GM19240 (cell line): Measurements from ENCODE around the gene SLPI.

Experiments
- DNase-seq: peaks from one replicate; pipeline ENCODE4 v3.0.0; 2011; ENCODE audit warnings: low spot score; ENCODE audit not compliant: insufficient read length

The SLPI gene

DNA sequence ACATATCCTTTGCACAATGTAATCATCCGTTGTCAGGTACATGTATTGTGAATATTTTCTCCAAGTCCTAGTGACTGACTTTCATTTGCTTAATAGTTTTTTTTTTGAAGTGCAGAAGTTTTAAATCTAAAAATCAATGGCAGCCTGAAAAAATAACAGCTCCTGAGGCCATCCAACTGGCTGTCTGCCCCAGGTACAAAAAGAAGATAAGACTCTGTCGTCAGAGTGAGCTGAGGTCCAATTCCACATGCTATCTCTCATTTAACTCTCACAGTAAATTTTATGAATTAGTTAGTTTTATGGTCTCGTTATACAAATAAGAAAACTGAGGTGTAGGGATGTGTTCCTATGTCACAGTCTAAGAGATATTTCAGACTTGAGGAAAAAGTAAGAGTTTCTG lies 21.0 kb upstream of the SLPI start:
- no peak for DNase-seq

DNA sequence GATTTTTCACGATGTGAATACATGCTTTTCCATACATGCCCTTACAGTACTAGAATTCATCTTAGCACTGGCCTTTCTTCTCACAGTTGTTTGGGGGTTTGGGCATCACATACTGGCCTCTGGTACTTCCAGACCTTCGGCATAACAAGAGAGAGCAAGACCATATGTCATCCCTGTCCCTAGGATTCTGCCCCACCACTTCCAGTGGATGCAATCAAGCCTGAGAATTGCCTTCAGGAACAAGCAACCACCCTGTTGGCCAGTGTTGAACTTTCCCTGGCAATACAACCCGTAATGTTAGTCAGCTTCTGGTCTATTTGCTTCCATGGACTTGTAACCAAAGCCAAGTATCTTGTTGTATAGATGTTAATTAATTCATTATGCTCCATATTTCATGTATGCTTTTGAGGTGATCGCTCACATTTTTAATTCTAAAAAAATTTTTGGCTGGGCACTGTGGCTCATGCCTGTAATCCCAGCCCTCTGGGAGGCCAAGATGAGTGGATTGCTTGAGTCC lies 15.4 kb upstream of the SLPI start:
- DNase-seq, result no peak

DNA sequence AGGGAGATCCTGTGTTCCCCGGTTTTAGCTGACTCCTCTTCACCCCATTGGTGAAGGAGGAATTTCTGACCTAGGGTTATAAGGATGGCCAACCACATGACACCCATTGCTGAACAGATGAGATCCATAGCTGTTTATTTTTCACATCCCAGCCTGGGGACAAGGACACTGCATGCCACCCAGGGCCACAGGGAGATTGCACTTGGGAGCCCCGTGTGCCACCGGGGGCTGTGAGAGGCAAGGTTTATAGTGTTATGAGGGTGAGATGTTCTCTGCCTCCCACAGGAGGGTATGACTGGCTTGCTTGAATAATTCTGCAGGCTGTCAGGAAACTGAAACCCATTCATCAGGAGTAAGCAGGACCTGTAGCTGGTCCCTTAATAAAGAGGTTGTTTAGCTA lies 14.7 kb upstream of the SLPI start:
- no peak for DNase-seq

DNA sequence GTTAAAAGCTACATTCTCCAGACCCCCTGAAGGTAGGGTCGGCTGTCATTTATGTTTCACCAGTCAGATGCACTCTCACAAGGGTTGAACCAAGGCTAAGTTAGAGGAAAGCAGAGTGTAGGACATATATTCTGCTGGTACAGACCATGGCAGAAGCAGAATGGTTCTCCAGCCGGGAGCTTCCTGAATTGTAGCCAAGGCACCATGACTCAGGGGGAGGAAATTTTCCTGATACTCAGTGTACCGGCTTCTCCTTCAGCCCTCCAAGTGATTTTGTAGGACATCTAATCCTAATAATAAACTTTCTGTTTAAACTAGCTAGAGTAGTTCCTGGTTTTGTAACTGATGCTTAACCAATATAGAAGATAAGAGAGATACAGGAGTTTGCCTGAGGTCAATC lies 14.2 kb upstream of the SLPI start:
- no peak for DNase-seq

DNA sequence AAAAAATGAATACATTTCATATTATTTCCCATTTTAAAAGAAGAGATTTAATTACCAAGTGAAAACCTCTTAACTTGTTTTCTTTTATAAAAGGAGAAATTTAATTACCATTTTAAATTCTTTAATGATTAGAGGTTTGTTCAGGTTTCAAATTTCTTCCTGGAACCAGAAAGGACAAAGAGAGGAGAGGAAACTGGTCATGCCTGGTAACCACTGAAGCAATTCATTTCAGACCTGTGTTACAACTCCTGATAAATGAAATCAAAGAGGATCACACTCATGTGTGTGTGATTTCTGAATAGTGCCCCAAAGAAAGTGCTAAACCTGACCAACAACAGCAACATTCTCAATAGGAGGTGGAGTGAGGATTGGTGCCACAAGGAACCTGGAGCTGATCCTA lies 12.6 kb upstream of the SLPI start:
- DNase-seq, result no peak

DNA sequence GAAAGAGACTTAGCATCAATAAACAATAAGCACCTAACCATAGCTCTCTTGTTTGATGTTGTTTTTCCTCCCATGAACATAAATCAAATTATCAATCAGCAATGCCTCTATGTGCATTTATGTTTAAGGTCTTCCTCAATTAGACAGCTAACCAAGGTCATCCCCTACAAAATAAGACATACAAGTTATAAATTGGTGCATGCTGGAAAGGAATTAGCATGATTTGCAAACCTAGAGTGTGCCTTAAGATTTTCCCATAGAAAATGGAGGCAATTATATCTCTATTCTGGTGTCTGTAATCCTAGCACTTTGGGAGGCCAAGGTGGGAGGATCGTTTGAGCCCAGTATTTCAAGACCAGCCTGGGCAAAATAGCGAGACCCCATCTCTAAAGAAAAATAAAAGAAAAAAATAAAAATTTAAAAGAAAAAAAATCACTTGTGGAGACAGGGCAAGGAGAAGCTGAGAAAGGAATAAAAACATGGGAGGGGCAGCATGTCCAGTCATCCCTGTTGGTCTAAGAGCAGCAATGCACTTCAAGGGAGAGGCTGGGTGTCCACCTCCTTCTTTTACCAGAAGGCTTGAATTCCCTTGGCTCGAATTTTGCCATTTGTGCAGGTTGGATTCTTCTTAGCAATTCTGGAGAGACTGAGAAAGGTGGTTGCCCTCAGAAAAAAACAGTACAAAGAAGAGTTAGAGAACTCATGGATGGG lies 9.3 kb upstream of the SLPI start:
- no peak for DNase-seq

DNA sequence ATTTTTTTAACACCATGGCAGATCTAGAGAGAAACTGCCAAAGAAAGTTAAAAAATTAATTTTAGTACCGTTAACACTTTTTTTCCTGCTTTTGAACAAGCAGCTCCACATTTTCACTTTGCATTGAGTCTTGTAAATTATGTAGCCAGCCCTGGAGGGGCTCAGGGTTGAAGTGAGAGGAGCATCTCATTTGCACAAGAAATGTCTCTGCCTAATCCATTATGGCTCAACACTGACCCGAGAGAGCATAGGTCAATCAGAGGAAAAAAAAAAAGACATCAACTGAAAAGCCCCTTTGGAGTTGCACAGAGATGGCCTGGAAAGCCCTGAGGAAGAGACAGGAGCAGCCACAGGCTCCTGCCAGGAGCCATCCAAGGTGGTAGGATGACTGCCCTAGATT lies 4.3 kb upstream of the SLPI start:
- no peak for DNase-seq

DNA sequence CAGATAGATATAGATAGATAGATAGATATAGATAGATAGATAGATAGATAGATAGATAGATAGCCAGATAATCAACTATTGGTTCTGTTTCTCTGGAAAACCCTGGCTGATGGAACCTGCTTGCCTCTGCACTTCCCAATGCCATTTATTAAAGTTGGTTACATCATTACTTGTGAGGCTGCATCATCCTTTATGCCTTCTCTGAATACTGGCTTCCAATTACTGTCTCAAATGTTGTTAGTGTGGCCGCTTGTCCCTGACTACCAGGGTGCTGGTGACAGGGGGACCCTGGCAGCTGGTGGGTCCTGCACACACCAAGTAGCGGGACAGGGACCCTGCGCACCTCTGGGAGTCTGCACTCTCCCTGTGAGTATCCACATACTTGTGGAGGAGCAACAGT lies 3.9 kb upstream of the SLPI start:
- no peak for DNase-seq

DNA sequence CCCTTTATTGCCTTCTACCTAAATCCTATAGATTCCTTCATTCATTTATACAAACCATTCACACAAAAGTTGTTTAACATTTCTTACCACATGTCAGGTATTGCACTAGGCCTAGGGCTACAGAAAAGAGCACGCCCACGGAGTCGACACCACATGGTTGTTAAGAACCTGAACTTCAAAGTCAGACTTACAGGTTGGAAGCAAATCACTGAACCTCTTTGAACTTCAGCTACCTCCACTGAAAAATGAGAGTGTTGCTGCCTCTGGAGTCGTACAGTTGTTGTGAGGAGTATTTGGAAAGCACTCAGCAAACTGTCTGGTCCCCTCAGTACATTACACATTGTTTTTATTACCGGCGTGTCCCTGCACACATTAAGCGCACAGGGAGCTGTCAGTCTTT lies 3.3 kb upstream of the SLPI start:
- no peak for DNase-seq

DNA sequence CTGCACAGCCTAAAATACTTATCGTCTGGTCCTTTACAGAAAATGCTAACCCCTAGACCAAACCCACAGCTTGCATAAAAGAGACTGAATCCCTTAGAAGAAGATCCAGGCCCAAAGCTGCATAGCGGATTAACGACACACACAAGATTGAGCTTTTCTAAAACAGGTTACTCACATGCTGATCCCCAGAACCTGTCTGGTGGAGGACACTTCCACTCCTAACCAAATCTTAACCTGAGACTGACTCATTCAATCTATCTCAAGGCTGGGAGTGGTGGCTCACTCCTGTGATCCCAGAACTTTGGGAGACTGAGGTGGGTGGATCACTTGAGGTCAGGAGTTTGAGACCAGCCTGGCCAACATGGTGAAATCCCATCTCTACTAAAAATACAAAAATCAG lies 2.8 kb upstream of the SLPI start:
- no peak for DNase-seq

DNA sequence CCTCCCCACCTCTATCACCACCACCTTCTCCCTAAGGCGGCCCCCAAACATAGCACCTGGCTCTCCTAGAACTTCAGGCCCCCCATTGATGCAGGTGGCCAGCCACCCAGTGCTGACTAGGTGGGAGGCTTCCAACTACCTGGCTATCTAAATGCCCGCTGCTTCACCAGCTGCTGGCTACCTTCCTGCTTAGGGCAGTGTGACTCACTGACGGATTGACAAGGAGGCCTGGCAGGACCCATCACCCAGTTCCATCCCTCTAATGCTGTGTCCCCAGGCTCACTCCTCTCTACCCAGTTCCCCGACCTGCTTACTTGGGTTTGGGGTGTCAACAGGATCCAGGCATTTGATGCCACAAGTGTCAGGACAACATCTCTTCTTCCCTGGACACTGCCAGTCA lies 1.1 kb downstream of the SLPI start:
- DNase-seq, result no peak

DNA sequence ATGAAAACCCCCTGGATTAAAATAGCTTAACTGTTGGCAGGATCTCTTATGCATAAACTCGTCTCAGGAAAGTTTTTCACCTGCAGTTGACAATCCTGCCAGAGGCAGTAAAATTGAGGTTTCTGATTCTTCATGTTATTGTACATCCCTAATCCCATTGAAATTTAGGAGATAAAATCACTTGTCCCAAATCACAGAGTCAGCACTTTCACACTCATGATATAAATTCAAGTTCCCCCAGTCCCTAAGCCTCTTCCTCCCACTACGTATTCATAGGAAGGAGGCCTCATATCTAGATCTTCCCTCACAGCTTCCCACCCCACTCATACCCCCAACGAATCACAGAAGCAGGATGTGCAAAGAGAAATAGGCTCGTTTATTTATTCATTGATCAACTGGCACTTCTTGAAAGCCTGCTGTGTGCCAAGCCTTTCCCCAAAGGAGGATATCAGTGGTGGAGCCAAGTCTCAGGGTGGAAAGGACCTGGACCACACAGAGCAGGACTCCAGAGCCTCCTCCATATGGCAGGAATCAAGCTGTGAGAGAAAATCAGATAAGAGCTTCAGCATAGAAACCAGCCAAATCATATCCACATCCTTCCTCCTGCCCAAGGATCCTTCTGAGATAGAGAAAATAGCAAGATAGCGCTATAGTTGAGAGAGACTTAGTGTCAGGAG lies 2.3 kb downstream of the SLPI start:
- no peak for DNase-seq

DNA sequence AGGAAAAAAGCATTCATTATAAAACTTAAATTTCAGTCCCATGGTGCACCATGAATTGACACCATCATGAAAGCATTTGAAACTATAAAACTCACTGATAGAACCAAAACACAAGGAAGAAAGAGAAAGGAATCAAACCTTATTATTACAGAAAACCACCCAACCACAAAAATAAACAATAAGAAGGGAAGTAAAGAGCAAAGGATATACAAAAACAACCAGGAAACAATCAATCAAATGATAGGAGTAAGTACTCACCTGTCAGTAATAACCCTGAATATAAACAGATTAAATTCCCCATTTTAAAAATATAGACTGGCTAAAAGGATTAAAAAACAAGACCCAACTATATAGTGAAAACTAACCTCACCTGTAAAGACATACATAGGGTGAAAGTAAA lies 5.8 kb downstream of the SLPI start:
- no peak for DNase-seq

DNA sequence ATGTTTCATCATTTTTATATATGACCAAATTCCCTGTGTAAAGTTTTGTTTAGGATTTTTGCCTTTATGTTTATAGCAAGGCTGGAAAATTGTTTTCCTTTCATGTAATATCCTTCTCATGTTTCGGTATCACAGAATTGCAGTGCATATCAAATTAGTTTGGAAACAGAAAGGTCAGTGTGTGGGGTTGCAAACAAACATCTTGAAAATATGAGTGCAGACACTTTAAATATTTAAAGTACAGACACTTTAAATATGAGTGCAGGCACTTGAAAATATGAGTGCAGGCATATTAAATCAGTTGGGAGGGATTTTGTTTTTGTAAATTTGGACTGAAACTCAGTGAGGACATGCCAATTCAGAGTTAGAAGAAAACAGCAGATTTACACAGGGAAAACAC lies 6.5 kb downstream of the SLPI start:
- DNase-seq, result no peak

DNA sequence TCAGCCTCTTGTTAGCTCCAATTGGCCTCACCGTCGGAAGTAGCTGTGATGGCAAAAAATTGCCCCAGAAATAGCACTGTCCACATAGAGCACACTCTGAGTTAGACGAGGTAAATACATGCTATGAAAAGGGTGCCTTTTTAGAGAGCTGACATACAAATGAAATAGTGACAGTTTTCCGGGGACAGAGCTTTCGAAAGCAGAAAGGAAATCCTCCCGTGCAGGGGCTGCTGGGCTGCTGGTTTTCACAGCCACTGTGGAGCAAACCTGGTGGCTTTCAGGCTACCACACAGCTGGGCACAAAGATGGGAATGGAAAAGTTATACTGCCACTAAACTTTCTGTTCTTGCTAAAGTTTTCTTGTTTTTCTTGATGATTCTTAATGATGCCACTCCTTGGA lies 8.3 kb downstream of the SLPI start:
- no peak for DNase-seq

DNA sequence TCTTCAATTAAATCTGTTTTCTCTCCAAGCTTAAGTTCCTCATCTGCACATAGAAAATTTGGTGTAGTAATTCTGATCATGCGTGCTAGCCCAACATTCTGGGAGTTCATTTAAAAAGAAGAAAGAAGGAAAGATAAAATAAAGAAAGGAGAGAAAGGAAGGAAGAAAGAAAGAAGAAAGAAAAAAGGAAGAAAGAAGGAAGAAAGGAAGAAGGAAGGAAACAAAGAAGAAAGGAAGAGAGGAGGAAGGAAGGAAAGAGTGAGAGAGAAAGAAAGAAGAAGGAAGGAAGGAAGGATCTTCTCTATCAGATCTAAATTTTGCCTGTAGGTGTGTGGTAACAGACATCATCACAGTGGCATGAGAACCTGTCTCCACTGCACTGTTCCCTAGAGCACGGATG lies 16.2 kb downstream of the SLPI start:
- no peak for DNase-seq

DNA sequence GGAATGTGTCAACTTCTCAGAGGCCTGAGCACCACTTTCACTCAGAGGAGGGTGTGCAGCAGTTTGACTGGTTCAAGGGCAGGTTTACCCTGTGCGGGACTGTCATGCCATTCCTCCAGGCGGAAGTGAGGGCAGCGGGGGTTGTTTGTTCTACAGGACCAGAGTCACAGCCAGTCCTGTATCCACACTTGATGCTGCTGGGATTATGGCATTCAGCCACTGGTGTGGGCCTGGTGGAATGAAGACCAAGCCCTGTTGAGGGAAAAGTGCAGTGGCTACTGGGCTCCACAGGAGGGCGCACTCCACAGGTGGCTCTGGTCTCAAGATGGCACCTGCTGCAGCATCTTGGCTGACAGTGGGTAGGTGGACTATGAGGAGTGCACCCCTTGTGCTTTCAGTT lies 18.4 kb downstream of the SLPI start:
- DNase-seq, result no peak

DNA sequence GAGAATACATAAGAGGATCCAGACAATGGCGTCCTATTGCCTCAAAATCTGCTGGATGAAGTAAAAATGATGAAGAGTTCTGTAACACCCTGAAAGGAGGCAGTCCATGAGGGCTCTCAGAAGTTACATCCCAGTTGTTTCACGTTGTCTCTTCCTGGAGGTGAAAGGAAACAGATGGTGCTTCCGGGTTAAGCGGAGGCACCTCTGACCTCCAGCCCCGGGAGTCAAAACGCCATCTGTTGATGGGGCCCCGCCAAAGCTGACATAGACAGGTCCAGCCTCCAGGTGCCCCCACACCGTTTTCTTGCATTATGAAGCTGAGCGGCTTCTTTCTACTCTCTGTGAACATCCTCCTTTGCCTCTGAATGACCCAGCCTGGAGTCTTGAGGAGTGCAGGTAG lies 23.7 kb downstream of the SLPI start:
- no peak for DNase-seq

DNA sequence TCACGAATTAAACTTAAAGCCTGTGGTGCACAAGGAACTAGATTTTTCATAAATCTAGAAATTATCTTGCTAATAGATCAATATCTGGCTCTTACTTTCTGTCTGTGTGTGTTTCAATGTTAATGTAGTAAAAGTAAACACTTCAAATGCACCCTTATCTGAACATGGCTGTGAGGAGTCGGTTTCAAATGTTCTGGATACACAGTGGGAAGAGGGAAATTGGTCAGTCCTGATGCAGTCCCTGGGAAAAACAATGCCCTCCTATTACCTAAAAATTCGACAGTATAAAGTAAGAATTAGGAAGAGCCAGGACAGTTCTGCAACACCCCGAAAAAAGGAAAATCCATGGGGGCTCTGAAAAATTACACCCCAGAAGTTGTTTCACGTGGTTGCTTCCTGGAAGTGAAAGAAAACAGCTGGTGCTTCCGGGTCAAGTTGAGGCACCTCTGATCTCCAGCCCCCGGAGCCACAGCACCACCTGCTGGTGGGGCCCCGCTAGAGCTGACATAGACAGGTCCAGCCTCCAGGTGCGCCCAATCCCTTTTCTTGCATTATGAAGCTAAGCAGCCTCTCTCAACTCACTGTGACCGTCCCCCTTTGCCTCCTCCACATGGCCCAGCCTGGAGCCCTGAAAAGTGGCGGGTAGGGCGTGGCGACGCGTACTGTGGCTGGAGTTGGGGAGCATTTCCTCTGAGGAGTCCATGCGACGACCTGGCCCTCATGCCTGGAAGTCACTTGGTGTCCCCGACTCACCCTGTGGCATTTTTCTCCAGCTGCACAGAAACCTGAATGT lies 24.9 kb downstream of the SLPI start:
- DNase-seq, result no peak

DNA sequence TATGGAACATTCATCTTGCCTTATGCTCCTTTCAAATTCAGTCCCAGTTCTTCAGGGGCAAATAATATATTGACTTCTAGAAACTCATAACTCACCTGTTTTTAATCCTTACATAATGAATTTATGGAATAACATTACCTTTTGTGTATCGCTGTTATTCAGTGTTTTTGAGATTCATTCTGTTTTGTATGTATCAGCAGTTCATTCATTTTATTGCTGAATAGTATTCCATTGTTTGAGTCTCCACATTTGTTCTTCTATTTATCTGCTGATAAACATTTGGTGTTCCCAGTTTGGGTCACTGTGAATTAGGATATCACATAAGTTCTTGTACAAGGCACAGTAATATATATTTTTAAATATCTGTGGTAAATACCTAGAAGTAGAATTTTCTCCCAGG lies 28.1 kb downstream of the SLPI start:
- DNase-seq, result no peak

DNA sequence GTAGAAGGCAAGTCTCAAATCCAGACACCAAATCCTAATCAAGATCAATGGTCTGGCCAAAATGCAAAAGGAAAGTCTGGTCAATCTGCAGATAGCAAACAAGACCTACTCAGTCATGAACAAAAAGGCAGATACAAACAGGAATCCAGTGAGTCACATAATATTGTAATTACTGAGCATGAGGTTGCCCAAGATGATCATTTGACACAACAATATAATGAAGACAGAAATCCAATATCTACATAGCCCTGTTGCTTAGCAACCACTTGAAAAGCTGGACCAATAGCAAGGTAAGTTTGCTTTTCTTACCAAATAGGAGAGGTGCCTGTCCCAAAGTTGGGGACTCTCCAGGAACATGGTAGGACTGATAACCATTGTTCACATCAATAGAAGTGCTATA lies 31.2 kb downstream of the SLPI start:
- DNase-seq, result no peak

DNA sequence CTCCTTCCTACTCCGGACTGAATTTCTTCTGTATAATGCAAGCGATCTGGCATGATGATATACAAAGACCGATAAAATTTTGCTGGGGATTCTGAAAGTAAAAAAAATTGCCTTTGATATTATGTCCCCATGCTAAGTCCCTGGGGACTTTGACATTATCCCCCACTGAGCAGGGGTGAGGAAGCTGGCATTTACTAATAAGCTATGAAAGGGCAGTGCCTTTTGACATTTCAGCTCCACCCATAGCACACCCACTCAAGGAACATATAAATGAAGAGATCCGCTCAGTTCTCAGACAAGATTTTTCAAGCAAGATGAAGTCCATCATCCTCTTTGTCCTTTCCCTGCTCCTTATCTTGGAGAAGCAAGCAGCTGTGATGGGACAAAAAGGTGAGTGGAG lies 33.3 kb downstream of the SLPI start, which contains the start of gene SEMG2:
Gene SEMG2 (plus strand): TSS at position 298 of the 400 bp plus-strand sequence. CDS start 17 bp downstream, at position 315.
- no peak for DNase-seq
